IMR-90 (cell line): ENCODE measurements around the gene SORCS1. TPM values are rescaled to one million over a fixed set of nuclear protein-coding genes. Genes with fewer than 3 reads are reported as not detected.

Source experiments
- ATAC-seq: fragments of 200-7000 bp; cut with Tn5 transposase; 2 replicates; pipeline ENCODE4 v1.9.1; 2020; ENCODE audit warnings: low read depth, mild to moderate bottlenecking, moderate library complexity
- BruUV-seq: library from RNA; stranded (reverse); fragments of 400-500 nt; replicated peaks from 2 replicates; lab custom pipeline; 2021; lab: Mats Ljungman, UMichigan
- CTCF ChIA-PET: fragments of 300-600 bp; formaldehyde crosslinking; extraction: SDS; loops from one replicate; lab custom pipeline; 2021; ENCODE audit warnings: antibody characterized with exemption; lab: Yijun Ruan, JAX
- POLR2A ChIA-PET: fragments of 300-600 bp; sonication (Branson Sonifier 250); formaldehyde crosslinking; loops from one replicate; lab custom pipeline; 2022; ENCODE audit warnings: antibody characterized with exemption; ENCODE audit not compliant: unreplicated experiment; lab: Charles Lee
- DNase-seq: peaks from one replicate; pipeline ENCODE4 v3.0.0; 2013
- H2AFZ ChIP-seq: replicated peaks from 2 replicates; pipeline ENCODE3; 2013; ENCODE audit warnings: low read length, mild to moderate bottlenecking; ENCODE audit not compliant: poor library complexity
- H2AK5ac ChIP-seq: 2 replicates; pipeline ENCODE4 v1.6.1; 2013; ENCODE audit warnings: low read depth, low read length, inconsistent platforms
- H2AK9ac ChIP-seq: replicated peaks from 2 replicates; pipeline ENCODE3; 2013; ENCODE audit warnings: mild to moderate bottlenecking, low read depth, low read length, moderate library complexity; ENCODE audit not compliant: poor library complexity
- H2BK120ac ChIP-seq: 2 replicates; pipeline ENCODE4 v1.6.1; 2013; ENCODE audit warnings: low read depth, low read length, inconsistent platforms
- H2BK15ac ChIP-seq: 3 replicates; pipeline ENCODE4 v1.6.1; 2013; ENCODE audit warnings: low read depth, low read length, inconsistent platforms
- H2BK20ac ChIP-seq: 2 replicates; pipeline ENCODE4 v1.6.1; 2013; ENCODE audit warnings: low read depth, mild to moderate bottlenecking, inconsistent platforms, low read length, moderate library complexity
- H2BK5ac ChIP-seq: 2 replicates; pipeline ENCODE4 v1.6.1; 2013; ENCODE audit warnings: mild to moderate bottlenecking, low read depth, low read length, inconsistent platforms; ENCODE audit not compliant: poor library complexity, severe bottlenecking
- H3K14ac ChIP-seq: replicated peaks from 2 replicates; pipeline ENCODE4 v1.6.1; 2013; ENCODE audit warnings: low read depth, low read length, inconsistent platforms
- H3K18ac ChIP-seq: 2 replicates; pipeline ENCODE4 v1.6.1; 2013; ENCODE audit warnings: low read depth, low read length, control low read depth
- H3K23ac ChIP-seq: 2 replicates; pipeline ENCODE4 v1.6.1; 2013; ENCODE audit warnings: low read depth, low read length, inconsistent platforms
- H3K27ac ChIP-seq: 2 replicates; pipeline ENCODE4 v1.5.1; 2013; ENCODE audit warnings: mild to moderate bottlenecking, control low read depth, low read length; ENCODE audit not compliant: insufficient read depth
- H3K27me3 ChIP-seq: 2 replicates; pipeline ENCODE4 v1.6.1; 2013; ENCODE audit warnings: low read length; ENCODE audit not compliant: control insufficient read depth, insufficient read depth
- H3K36me3 ChIP-seq: 2 replicates; pipeline ENCODE4 v1.6.1; 2013; ENCODE audit warnings: low read length, mixed read lengths; ENCODE audit not compliant: control insufficient read depth, insufficient read depth
- H3K4ac ChIP-seq: 2 replicates; pipeline ENCODE4 v1.6.1; 2013; ENCODE audit warnings: low read depth, low read length, inconsistent platforms
- H3K4me1 ChIP-seq: 2 replicates; pipeline ENCODE4 v1.6.1; 2013; ENCODE audit warnings: low read length, mixed read lengths; ENCODE audit not compliant: control insufficient read depth, insufficient read depth
- H3K4me2 ChIP-seq: 2 replicates; pipeline ENCODE4 v1.6.1; 2013; ENCODE audit warnings: low read depth, mild to moderate bottlenecking, control low read depth, low read length, moderate library complexity
- H3K4me3 ChIP-seq: 2 replicates; pipeline ENCODE4 v1.5.1; 2013; ENCODE audit warnings: low read depth, mild to moderate bottlenecking, control low read depth, low read length, moderate library complexity; ENCODE audit not compliant: insufficient read depth
- H3K56ac ChIP-seq: 2 replicates; pipeline ENCODE4 v1.6.1; 2013; ENCODE audit warnings: low read length, inconsistent platforms; ENCODE audit not compliant: insufficient read depth; ENCODE audit errors: extremely low read depth
- H3K79me1 ChIP-seq, 2 experiments: 2 replicates each; pipeline ENCODE4 v1.6.1; 2013; ENCODE audit warnings: low read length in 2 of 2, inconsistent platforms in 1 of 2, low read depth in 1 of 2
- H3K9ac ChIP-seq: 2 replicates; pipeline ENCODE4 v1.6.1; 2013; ENCODE audit warnings: low read depth, low read length, control low read depth
- H3K9me1 ChIP-seq: 2 replicates; pipeline ENCODE4 v1.6.1; 2013; ENCODE audit warnings: low read length, inconsistent platforms; ENCODE audit not compliant: insufficient read depth
- H3K9me3 ChIP-seq: 2 replicates; pipeline ENCODE4 v1.6.1; 2013; ENCODE audit warnings: low read length; ENCODE audit not compliant: control insufficient read depth, insufficient read depth
- H4K20me1 ChIP-seq: 2 replicates; pipeline ENCODE4 v1.6.1; 2013; ENCODE audit warnings: low read length, inconsistent platforms; ENCODE audit not compliant: insufficient read depth
- H4K5ac ChIP-seq: 2 replicates; pipeline ENCODE4 v1.6.1; 2013; ENCODE audit warnings: mild to moderate bottlenecking, low read depth, low read length, control low read depth
- H4K8ac ChIP-seq, 2 experiments: 2 replicates each; pipeline ENCODE4 v1.6.1; 2013; ENCODE audit warnings: low read depth in 2 of 2, low read length in 2 of 2, control low read depth in 1 of 2, inconsistent platforms in 1 of 2
- H4K91ac ChIP-seq: 2 replicates; pipeline ENCODE4 v1.6.1; 2013; ENCODE audit warnings: low read depth, low read length, inconsistent platforms; ENCODE audit not compliant: insufficient read depth
- CEBPB ChIP-seq: IDR thresholded peaks from 2 replicates; pipeline ENCODE4 v1.6.1; 2012; ENCODE audit warnings: low read depth, low read length, improper control_type of control experiment
- CHD1 ChIP-seq: IDR thresholded peaks from 2 replicates; pipeline ENCODE4 v1.6.1; 2012; ENCODE audit warnings: low read depth, low read length, improper control_type of control experiment
- FOS ChIP-seq: fragments of 150-350 bp; IDR thresholded peaks from 2 replicates; pipeline ENCODE4 v1.6.1; 2016; ENCODE audit warnings: low read depth, low read length
- MAFK ChIP-seq: IDR thresholded peaks from 2 replicates; pipeline ENCODE4 v1.6.1; 2012; ENCODE audit warnings: low read depth, low read length, improper control_type of control experiment
- MAZ ChIP-seq: IDR thresholded peaks from 2 replicates; pipeline ENCODE4 v1.6.1; 2012; ENCODE audit warnings: low read depth, mild to moderate bottlenecking, low read length, improper control_type of control experiment, moderate library complexity, borderline replicate concordance
- MXI1 ChIP-seq: IDR thresholded peaks from 2 replicates; pipeline ENCODE4 v1.6.1; 2012; ENCODE audit warnings: low read depth, mild to moderate bottlenecking, low read length, moderate library complexity, borderline replicate concordance
- NFE2L2 ChIP-seq: fragments of 150-350 bp; IDR thresholded peaks from 2 replicates; pipeline ENCODE4 v1.6.1; 2016; ENCODE audit warnings: low read depth, mild to moderate bottlenecking, low read length
- RAD21 ChIP-seq: IDR thresholded peaks from 2 replicates; pipeline ENCODE4 v1.6.1; 2012; ENCODE audit warnings: low read length, improper control_type of control experiment
- RCOR1 ChIP-seq: IDR thresholded peaks from 2 replicates; pipeline ENCODE4 v1.6.1; 2012; ENCODE audit warnings: mild to moderate bottlenecking, low read length, improper control_type of control experiment; ENCODE audit not compliant: insufficient replicate concordance
- USF2 ChIP-seq: fragments of 150-350 bp; IDR thresholded peaks from 2 replicates; pipeline ENCODE4 v1.6.1; 2017; ENCODE audit warnings: mild to moderate bottlenecking, antibody characterized with exemption, low read length, low read depth
- WGBS, 2 experiments: methylation state at CpG; one replicate each; pipeline versions ENCODE4 v1.1.5 to v1.1.7; 2013; ENCODE audit warnings: missing lambda C conversion rate in 2 of 2; ENCODE audit not compliant: insufficient read length in 1 of 2; ENCODE audit errors: extremely low coverage in 2 of 2; 5-methylcytosine and 5-hydroxymethylcytosine counted together
- dilution Hi-C: fragments of 300-500 bp; cut with HindIII; formaldehyde crosslinking; loops from one replicate; pipeline ENCODE4 v1.14.3; 2018; ENCODE audit warnings: low sequenced_read_pairs; ENCODE audit not compliant: unreplicated experiment
- in situ Hi-C: fragments of 300-500 bp; cut with MboI; formaldehyde crosslinking; loops from 3 replicates; pipeline ENCODE4 v1.14.3; 2019; ENCODE audit warnings: low sequenced_read_pairs, inconsistent platforms, mixed read lengths
- intact Hi-C: fragments of 100-400 bp; cut with micrococcal nuclease; formaldehyde crosslinking; loops from 2 replicates; pipeline ENCODE4 v1.10.0; 2022
- polyA plus RNA-seq, 3 experiments: library from polyadenylated mRNA; depleted of rRNA; stranded (reverse); fragments of >200 nt; gene quantifications; 2 replicates each; pipeline ENCODE4 v1.2.3, GENCODE V29; 2012; ENCODE audit warnings: low replicate concordance in 1 of 3
- total RNA-seq: library from RNA; depleted of rRNA; stranded (reverse); fragments of >200 nt; gene quantifications from 2 replicates; pipeline ENCODE4 v1.2.3, GENCODE V29; 2012
- TF ChIP-seq, protein P1 (sequence below): conservative IDR thresholded peaks from 2 replicates; pipeline ENCODE4 v1.5.1; 2012; ENCODE audit warnings: mild to moderate bottlenecking, low read depth, low read length, improper control_type of control experiment

SORCS1 gene
- total and polyA plus RNA-seq, 2 of the 4 experiments (the other 2 are of a cell fraction): under 0.01 TPM; not detected in 1

GRCh38 chr10:106680061-106680460, 484.4 kb downstream of the SORCS1 start:
- CTCF ChIA-PET: no interaction called here
- intact Hi-C loops: loop anchor here (10.0 kb wide), 1 partner anchor 275 kb away; no protein-coding TSS in a partner anchor

More at GRCh38 chr10:106680061-106680460, 484.4 kb downstream of the SORCS1 start:
- Histone ChIP-seq H4K5ac (no peak overlapping the region), H3K4me3 (no peak overlapping the region), H2BK15ac (no peak overlapping the region), H3K56ac (no peak overlapping the region), H2AK5ac (no peak overlapping the region), H4K20me1 (no peaks in the 10 kb centered on the region), H3K4me1 (no peaks in the 10 kb centered on the region), H3K4ac (no peak overlapping the region), H3K9me1 (no peaks in the 10 kb centered on the region), H3K4me2 (no peak overlapping the region), H4K91ac (no peak overlapping the region), H3K18ac (no peak overlapping the region), H3K9me3 (no peaks in the 10 kb centered on the region; the same call in none of the 2 replicates), H2BK20ac (no peak overlapping the region), H4K8ac (no peak overlapping the region), H3K14ac (no peak overlapping the region), H3K79me1 (no peaks in the 10 kb centered on the region), H3K36me3 (no peaks in the 10 kb centered on the region), H2AK9ac (no peak overlapping the region), H3K9ac (no peak overlapping the region), H2BK120ac (no peak overlapping the region), H3K27me3 (no peaks in the 10 kb centered on the region), H2AFZ (no peak overlapping the region), H3K27ac (no peak overlapping the region), H3K23ac (no peak overlapping the region), H2BK5ac (no peak overlapping the region)
- dilution Hi-C loops: no loop called here
- no TSS peak for BruUV-seq
- in situ Hi-C loops: no loop called here
- ATAC-seq (no peak), DNase-seq (no peak)
- 20% methylated on average over 1 of the region's 2 CpGs; no CpG with 5 or more reads in 1 of the 2 experiments for WGBS, 2 experiments
- POLR2A ChIA-PET: no interaction called here
- TF ChIP-seq RCOR1 (no peak), MAZ (no peak), CEBPB (no peak), MXI1 (no peak), NFE2L2 (no peak), FOS (no peak), CHD1 (no peak), RAD21 (no peak), MAFK (no peak), USF2 (no peak)
- TF ChIP-seq, protein P1, sequence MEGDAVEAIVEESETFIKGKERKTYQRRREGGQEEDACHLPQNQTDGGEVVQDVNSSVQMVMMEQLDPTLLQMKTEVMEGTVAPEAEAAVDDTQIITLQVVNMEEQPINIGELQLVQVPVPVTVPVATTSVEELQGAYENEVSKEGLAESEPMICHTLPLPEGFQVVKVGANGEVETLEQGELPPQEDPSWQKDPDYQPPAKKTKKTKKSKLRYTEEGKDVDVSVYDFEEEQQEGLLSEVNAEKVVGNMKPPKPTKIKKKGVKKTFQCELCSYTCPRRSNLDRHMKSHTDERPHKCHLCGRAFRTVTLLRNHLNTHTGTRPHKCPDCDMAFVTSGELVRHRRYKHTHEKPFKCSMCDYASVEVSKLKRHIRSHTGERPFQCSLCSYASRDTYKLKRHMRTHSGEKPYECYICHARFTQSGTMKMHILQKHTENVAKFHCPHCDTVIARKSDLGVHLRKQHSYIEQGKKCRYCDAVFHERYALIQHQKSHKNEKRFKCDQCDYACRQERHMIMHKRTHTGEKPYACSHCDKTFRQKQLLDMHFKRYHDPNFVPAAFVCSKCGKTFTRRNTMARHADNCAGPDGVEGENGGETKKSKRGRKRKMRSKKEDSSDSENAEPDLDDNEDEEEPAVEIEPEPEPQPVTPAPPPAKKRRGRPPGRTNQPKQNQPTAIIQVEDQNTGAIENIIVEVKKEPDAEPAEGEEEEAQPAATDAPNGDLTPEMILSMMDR: no peak
